ENCODE data around the gene WDPCP. TPM values are rescaled to one million over a fixed set of nuclear protein-coding genes. Genes with fewer than 3 reads are reported as not detected.

The WDPCP gene
- total and polyA plus RNA-seq, 2 of the 13 experiments (the other 11 are each of a cell fraction or from before 2014, with no cell fraction given) = 2.9 to 5.2 TPM

DNA sequence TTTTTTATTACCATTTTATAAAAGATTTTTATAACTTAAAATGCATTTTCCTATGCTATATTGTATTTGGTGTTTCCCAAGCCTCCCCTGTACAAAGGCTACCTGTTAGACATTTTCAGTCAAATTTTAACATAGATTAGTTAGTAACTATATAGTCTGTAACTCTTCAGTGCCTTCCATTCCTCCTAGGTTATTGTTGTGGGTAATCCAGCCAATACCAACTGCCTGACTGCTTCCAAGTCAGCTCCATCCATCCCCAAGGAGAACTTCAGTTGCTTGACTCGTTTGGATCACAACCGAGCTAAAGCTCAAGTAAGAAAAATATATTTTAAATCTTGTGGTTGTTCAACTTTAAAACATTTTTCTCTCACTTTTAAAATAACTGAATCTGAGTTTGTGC lies 10.7 kb upstream of the WDPCP start:
- CTCF ChIA-PET (ENCODE audit: low intra/inter-chr PET ratio, low total read pairs) = no interaction called here
- H3K27ac ChIP-seq (ENCODE audit: extremely low read length, insufficient read depth, low read length) = no peak overlapping the region
- POLR2A ChIA-PET = no interaction called here
- TF ChIP-seq ZNF234 (CRISPR knock-in tag; conservative IDR thresholded peaks at IDR 0.05) (no peak), ZNF263 (CRISPR knock-in tag; IDR thresholded peaks at IDR 0.05) (no peak), RBFOX2 (IDR thresholded peaks at IDR 0.05; ENCODE audit: low read depth, low read length) (no peak), MZF1 (CRISPR knock-in tag; IDR thresholded peaks at IDR 0.05; ENCODE audit: borderline replicate concordance) (no peak), ESRRA (CRISPR knock-in tag; IDR thresholded peaks at IDR 0.05; ENCODE audit: low read depth) (no peak), ZNF260 (CRISPR knock-in tag; IDR thresholded peaks at IDR 0.05; ENCODE audit: borderline replicate concordance, low read depth) (no peak), ZNF350 (CRISPR knock-in tag; IDR thresholded peaks at IDR 0.05; ENCODE audit: borderline replicate concordance, low read depth) (no peak), NFYB (CRISPR knock-in tag; IDR thresholded peaks at IDR 0.05) (no peak), PHF8 (CRISPR knock-in tag; IDR thresholded peaks at IDR 0.05) (no peak), ZNF674 (CRISPR knock-in tag; IDR thresholded peaks at IDR 0.05; ENCODE audit: low read depth) (no peak), PAX8 (CRISPR knock-in tag; IDR thresholded peaks at IDR 0.05; ENCODE audit: borderline replicate concordance) (no peak), ZNF547 (CRISPR knock-in tag; IDR thresholded peaks at IDR 0.05) (no peak), ZNF354B (CRISPR knock-in tag; IDR thresholded peaks at IDR 0.05) (no peak)
- TF ChIP-seq, protein P1, sequence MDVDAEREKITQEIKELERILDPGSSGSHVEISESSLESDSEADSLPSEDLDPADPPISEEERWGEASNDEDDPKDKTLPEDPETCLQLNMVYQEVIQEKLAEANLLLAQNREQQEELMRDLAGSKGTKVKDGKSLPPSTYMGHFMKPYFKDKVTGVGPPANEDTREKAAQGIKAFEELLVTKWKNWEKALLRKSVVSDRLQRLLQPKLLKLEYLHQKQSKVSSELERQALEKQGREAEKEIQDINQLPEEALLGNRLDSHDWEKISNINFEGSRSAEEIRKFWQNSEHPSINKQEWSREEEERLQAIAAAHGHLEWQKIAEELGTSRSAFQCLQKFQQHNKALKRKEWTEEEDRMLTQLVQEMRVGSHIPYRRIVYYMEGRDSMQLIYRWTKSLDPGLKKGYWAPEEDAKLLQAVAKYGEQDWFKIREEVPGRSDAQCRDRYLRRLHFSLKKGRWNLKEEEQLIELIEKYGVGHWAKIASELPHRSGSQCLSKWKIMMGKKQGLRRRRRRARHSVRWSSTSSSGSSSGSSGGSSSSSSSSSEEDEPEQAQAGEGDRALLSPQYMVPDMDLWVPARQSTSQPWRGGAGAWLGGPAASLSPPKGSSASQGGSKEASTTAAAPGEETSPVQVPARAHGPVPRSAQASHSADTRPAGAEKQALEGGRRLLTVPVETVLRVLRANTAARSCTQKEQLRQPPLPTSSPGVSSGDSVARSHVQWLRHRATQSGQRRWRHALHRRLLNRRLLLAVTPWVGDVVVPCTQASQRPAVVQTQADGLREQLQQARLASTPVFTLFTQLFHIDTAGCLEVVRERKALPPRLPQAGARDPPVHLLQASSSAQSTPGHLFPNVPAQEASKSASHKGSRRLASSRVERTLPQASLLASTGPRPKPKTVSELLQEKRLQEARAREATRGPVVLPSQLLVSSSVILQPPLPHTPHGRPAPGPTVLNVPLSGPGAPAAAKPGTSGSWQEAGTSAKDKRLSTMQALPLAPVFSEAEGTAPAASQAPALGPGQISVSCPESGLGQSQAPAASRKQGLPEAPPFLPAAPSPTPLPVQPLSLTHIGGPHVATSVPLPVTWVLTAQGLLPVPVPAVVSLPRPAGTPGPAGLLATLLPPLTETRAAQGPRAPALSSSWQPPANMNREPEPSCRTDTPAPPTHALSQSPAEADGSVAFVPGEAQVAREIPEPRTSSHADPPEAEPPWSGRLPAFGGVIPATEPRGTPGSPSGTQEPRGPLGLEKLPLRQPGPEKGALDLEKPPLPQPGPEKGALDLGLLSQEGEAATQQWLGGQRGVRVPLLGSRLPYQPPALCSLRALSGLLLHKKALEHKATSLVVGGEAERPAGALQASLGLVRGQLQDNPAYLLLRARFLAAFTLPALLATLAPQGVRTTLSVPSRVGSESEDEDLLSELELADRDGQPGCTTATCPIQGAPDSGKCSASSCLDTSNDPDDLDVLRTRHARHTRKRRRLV (CRISPR knock-in tag; IDR thresholded peaks at IDR 0.05) = no peak
- TF ChIP-seq, protein P2, sequence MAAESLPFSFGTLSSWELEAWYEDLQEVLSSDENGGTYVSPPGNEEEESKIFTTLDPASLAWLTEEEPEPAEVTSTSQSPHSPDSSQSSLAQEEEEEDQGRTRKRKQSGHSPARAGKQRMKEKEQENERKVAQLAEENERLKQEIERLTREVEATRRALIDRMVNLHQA (CRISPR knock-in tag; IDR thresholded peaks at IDR 0.05) = no peak
- TF ChIP-seq, protein P3, sequence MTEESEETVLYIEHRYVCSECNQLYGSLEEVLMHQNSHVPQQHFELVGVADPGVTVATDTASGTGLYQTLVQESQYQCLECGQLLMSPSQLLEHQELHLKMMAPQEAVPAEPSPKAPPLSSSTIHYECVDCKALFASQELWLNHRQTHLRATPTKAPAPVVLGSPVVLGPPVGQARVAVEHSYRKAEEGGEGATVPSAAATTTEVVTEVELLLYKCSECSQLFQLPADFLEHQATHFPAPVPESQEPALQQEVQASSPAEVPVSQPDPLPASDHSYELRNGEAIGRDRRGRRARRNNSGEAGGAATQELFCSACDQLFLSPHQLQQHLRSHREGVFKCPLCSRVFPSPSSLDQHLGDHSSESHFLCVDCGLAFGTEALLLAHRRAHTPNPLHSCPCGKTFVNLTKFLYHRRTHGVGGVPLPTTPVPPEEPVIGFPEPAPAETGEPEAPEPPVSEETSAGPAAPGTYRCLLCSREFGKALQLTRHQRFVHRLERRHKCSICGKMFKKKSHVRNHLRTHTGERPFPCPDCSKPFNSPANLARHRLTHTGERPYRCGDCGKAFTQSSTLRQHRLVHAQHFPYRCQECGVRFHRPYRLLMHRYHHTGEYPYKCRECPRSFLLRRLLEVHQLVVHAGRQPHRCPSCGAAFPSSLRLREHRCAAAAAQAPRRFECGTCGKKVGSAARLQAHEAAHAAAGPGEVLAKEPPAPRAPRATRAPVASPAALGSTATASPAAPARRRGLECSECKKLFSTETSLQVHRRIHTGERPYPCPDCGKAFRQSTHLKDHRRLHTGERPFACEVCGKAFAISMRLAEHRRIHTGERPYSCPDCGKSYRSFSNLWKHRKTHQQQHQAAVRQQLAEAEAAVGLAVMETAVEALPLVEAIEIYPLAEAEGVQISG (CRISPR knock-in tag; IDR thresholded peaks at IDR 0.05) = no peak
- DNase-seq (ENCODE audit: low spot score) = no peak
- H3K79me2 ChIP-seq (ENCODE audit: insufficient read depth, low read length) = peaks cover 19% of the 10 kb centered on the region
- H3K9me3 ChIP-seq (ENCODE audit: low read length) = no peaks in the 10 kb centered on the region
- H4K20me1 ChIP-seq (ENCODE audit: insufficient read depth, low read length) = no peaks in the 10 kb centered on the region; the same call in 1 of the 2 replicates
- no peak overlapping the region for H3K4me2 ChIP-seq (ENCODE audit: low read depth, low read length)
- 92% methylated on average over 2 of the region's 2 CpGs for WGBS (ENCODE audit: low lambda C conversion rate)
- no peak overlapping the region for H3K9ac ChIP-seq (ENCODE audit: insufficient read depth, low read depth, low read length)
- H2AFZ ChIP-seq (ENCODE audit: low read length) = no peak overlapping the region
- FAIRE-seq = no peak
- no peak overlapping the region for H3K4me3 ChIP-seq (replicated peaks in 1 of 3; ENCODE audit: insufficient read depth in 1 of 3, low read depth in 2 of 3, low read length in 3 of 3)
- no peaks in the 10 kb centered on the region for H3K27me3 ChIP-seq (ENCODE audit: control insufficient read depth in 1 of 2, insufficient read depth in 2 of 2, low read length in 2 of 2)
- no peak for ATAC-seq
- intact Hi-C loops (cut with micrococcal nuclease; ENCODE audit: unreplicated experiment) = no loop called here
- peaks cover 35% of the 10 kb centered on the region for H3K4me1 ChIP-seq (ENCODE audit: insufficient read depth, low read length)
- peaks cover 13 to 72% of the 10 kb centered on the region in 2 experiments for H3K36me3 ChIP-seq (replicated peaks in 1 of 2; ENCODE audit: control insufficient read depth in 1 of 2, insufficient read depth in 2 of 2, low read length in 2 of 2)
- in situ Hi-C loops (cut with HindIII; ENCODE audit: extremely low pct_ligation_motif_present, low pct_unique_long_range_greater_than_20kb) = loop anchor here (10.0 kb wide), 1 partner anchor 276 kb away; no protein-coding TSS in a partner anchor
- no TSS peak for BruUV-seq (replicated peaks)

Data from HepG2 (cell line).